ENCODE data around the gene CLDN9. TPM values are rescaled to one million over a fixed set of nuclear protein-coding genes. Genes with fewer than 3 reads are reported as not detected.

Gene CLDN9
- total RNA-seq, 1 experiment from 2014 or later, result 1.3 TPM

DNA sequence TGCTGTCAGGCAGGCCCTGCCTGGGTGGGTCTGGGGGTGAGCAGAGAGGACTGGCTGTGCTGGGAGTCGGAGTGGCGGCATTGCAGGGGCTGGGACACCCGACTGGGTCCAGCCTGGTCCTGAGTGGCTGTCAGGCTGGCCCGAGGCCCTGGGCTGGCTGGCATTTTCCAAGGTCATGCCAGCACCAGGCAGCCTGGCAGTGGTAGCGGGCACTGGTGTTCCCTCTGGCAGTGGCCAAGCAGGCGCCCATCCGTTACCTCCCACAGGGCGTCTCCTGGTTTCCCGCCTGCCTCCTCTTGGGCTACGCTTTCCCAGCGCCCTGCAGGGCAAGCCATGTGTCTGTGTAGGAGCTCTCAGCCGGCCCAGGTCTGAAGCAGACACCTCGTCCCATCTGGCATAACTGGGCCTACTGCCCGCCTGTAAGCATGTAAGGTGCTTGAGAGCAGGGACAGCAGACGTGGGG, 26.8 kb upstream of the CLDN9 start:
- peaks cover 30 to 54% of the 10 kb centered on the region in 2 experiments for H3K4me1 Mint-ChIP-seq
- no peaks in the 10 kb centered on the region; the same call in 1 of the 2 replicates for H3K4me1 ChIP-seq (ENCODE audit: insufficient read depth, low read length)
- TF ChIP-seq CTCF (conservative IDR thresholded peaks at IDR 0.05), result no peak
- H3K18ac ChIP-seq (ENCODE audit: insufficient read length, low read depth, low read length), result no peak overlapping the region
- no peak overlapping the region for H2AK5ac ChIP-seq (ENCODE audit: insufficient read length, low read length)
- no peak overlapping the region for H4K5ac ChIP-seq (ENCODE audit: insufficient read length, low read depth, low read length)
- no peak overlapping the region for H3K4me2 ChIP-seq (ENCODE audit: insufficient read depth, insufficient read length, low read length)
- no peak overlapping the region for H3K56ac ChIP-seq (ENCODE audit: insufficient read length, low read depth, low read length)
- H4K20me1 ChIP-seq (ENCODE audit: control insufficient read depth, insufficient read depth, insufficient read length), result no peaks in the 10 kb centered on the region
- no peak overlapping the region for H2BK120ac ChIP-seq (ENCODE audit: low read depth, low read length, poor library complexity, severe bottlenecking)
- H3K27me3 ChIP-seq (ENCODE audit: insufficient read depth, low read length), result no peaks in the 10 kb centered on the region
- no peaks in the 10 kb centered on the region for H3K79me1 ChIP-seq (ENCODE audit: insufficient read depth, low read depth, low read length, poor library complexity, severe bottlenecking)
- H3K9ac ChIP-seq (ENCODE audit: extremely low read depth, insufficient read length, low read length), result no peak overlapping the region
- no peaks in the 10 kb centered on the region for H3K9me3 ChIP-seq (ENCODE audit: control insufficient read depth, low read depth, low read length)
- H3K27me3 Mint-ChIP-seq (ENCODE audit: low read depth), result peaks cover 10% of the 10 kb centered on the region
- no peak overlapping the region for H2BK20ac ChIP-seq (ENCODE audit: low read depth, low read length, poor library complexity, severe bottlenecking)
- H3K27ac Mint-ChIP-seq, result no peak overlapping the region
- DNase-seq, result no peak
- no peak overlapping the region for H4K91ac ChIP-seq (ENCODE audit: insufficient read length, low read depth, low read length)
- peaks cover under 1% of the 10 kb centered on the region for H3K23me2 ChIP-seq (ENCODE audit: insufficient read length, low read depth, low read length, poor library complexity, severe bottlenecking)
- no peak overlapping the region for H3K27ac ChIP-seq (ENCODE audit: insufficient read length, low read depth, low read length)
- H3T11ph ChIP-seq (ENCODE audit: low read length), result no peak overlapping the region
- no peaks in the 10 kb centered on the region for H3K36me3 Mint-ChIP-seq (ENCODE audit: insufficient read depth in 1 of 3, low read depth in 3 of 3)
- H4K8ac ChIP-seq (replicated peaks; ENCODE audit: insufficient read length, low read depth, low read length), result no peak overlapping the region
- H3K4ac ChIP-seq (ENCODE audit: low read depth, low read length), result no peak overlapping the region
- H3K14ac ChIP-seq (ENCODE audit: insufficient read depth, low read length), result no peak overlapping the region
- H3K23ac ChIP-seq (ENCODE audit: insufficient read length, low read depth, low read length), result no peak overlapping the region
- no peaks in the 10 kb centered on the region for H3K79me2 ChIP-seq (ENCODE audit: insufficient read depth, low read length)
- H2BK15ac ChIP-seq (ENCODE audit: low read depth, low read length), result no peak overlapping the region
- H2AFZ ChIP-seq (ENCODE audit: low read length), result no peak overlapping the region
- H3K4me3 Mint-ChIP-seq, result no peak overlapping the region
- H2BK12ac ChIP-seq (ENCODE audit: insufficient read length, low read depth, low read length), result no peak overlapping the region
- WGBS (ENCODE audit: extremely low coverage, insufficient read length, low lambda C conversion rate), result no CpG with 5 or more reads among the region's 15 CpGs
- H3K9me3 Mint-ChIP-seq, result no peaks in the 10 kb centered on the region
- no peak overlapping the region for H2BK5ac ChIP-seq (ENCODE audit: insufficient read length, low read length)
